Adrenal gland (tissue), 12 donors: ENCODE data around the gene ATP5MG. TPM values are rescaled to one million over a fixed set of nuclear protein-coding genes. Genes with fewer than 3 reads are reported as not detected.
"Not testable (repeated sequence)": the region's sequence is repeated elsewhere in the genome, so short reads cannot be mapped to it uniquely, and the experiment has no call there.

Source experiments
- DNase-seq, 7 donors: peaks; one replicate each; pipeline ENCODE4 v3.0.0-alpha.2; 2019 to 2020
- H3K27ac ChIP-seq, 5 donors: fragments of 200-600 bp; sonication (generic) in 4 of 5; 1 replicate in 3 of 5; 2 replicates in 2 of 5; pipeline versions ENCODE4 v1.5.1 to v1.8.0; 2016 to 2020; ENCODE audit warnings: mild to moderate bottlenecking in 1 of 5
- H3K27me3 ChIP-seq: fragments of 200-600 bp; 2 replicates; pipeline ENCODE4 v1.8.0; 2021
- H3K36me3 ChIP-seq, 2 donors: fragments of 200-600 bp; replicated peaks in 1 of 2; 1 replicate in 1 of 2; 2 replicates in 1 of 2; pipeline versions ENCODE4 v1.5.1 to v1.8.0; 2018 to 2022
- H3K4me1 ChIP-seq, 2 donors: fragments of 200-600 bp; replicated peaks in 1 of 2; 1 replicate in 1 of 2; 2 replicates in 1 of 2; pipeline versions ENCODE4 v1.5.1 to v1.8.0; 2018 to 2021
- H3K4me3 ChIP-seq, 4 donors: fragments of 200-600 bp; sonication (generic) in 3 of 4; one replicate each; pipeline ENCODE4 v1.5.1; 2016 to 2018
- H3K9me3 ChIP-seq, 3 donors: fragments of 200-600 bp; sonication (generic) in 1 of 3; replicated peaks in 1 of 3; 1 replicate in 2 of 3; 2 replicates in 1 of 3; pipeline versions ENCODE4 v1.5.1 to v1.8.0; 2016 to 2021
- CTCF ChIP-seq, 6 experiments: fragments of 450-650 bp in 4 of 6; fragments of 200-600 bp in 2 of 6; sonication (generic) in 1 of 6; IDR thresholded peaks; 1 replicate in 5 of 6; 2 replicates in 1 of 6; pipeline versions ENCODE4 v1.5.1 to v1.8.0; 2016 to 2021; ENCODE audit warnings: antibody characterized with exemption in 6 of 6, mild to moderate bottlenecking in 2 of 6, moderate library complexity in 1 of 6
- POLR2A ChIP-seq, 2 donors: fragments of 450-650 bp; IDR thresholded peaks; one replicate each; pipeline ENCODE4 v1.6.1; 2017; ENCODE audit warnings: antibody characterized with exemption in 2 of 2, mild to moderate bottlenecking in 2 of 2, moderate library complexity in 1 of 2
- WGBS, 4 donors: extraction: QIAGEN DNeasy Blood & Tissue Kit in 2 of 4; methylation state at CpG; one replicate each; pipeline versions ENCODE4 v1.1.5 to v1.1.7; 2013 to 2017; 5-methylcytosine and 5-hydroxymethylcytosine counted together
- intact Hi-C, 2 donors: fragments of 100-400 bp; cut with DNase I; formaldehyde crosslinking; loops; one replicate each; pipeline versions ENCODE4 v1.14.1 to v1.15.0; 2022 to 2023
- polyA plus RNA-seq, 3 donors: library from polyadenylated mRNA; stranded (reverse); fragments of 200-250 nt in 2 of 3; fragments of 350-450 nt in 1 of 3; fragmentation: Illumina TruSeq in 1 of 3; extraction: RNeasy Lipid Tissue Mini Kit (QIAGEN cat#74804) in 1 of 3; gene quantifications; one replicate each; pipeline ENCODE4 v1.2.3, GENCODE V29; 2013 to 2014
- total RNA-seq, 9 donors: library from RNA; depleted of rRNA in 4 of 9; stranded (reverse); fragments of >200 nt in 4 of 9; fragments of 120-200 nt in 1 of 9; fragmentation: NEBNext Ultra II Directional in 1 of 9; extraction: Animal tissue kit (Norgen Biotek cat#: 25700) in 1 of 9; gene quantifications; one replicate each; pipeline versions ENCODE4 v1.1.0 to v1.2.4, GENCODE V29; 2013 to 2023
- donor health status: healthy with polysubstance abuse.
- donor health status: Bipolar disorder and iron deficiency.
- donor health status: DM: yes; HTN: yes; CAD: no.
- donor health status: DM: no; HTN: no; CAD: no.
- donor health status: DM: no; HTN: no; CAD: no.
- donor health status: DM: yes; HTN: yes; CAD: no.

Gene ATP5MG
- total and polyA plus RNA-seq, 12 donors = 51.8 to 857 (median 324) TPM

GRCh38 chr11:118401880-118402590 is 629 bp downstream of the ATP5MG start:
- peaks cover 15 to 41% of the 10 kb centered on the region in 2 donors for H3K4me1 ChIP-seq
- intact Hi-C loops = loop anchor here in 1 of 2 donors (5.0 kb wide), 1 partner anchor 35 kb away; the partner anchor contains the start of gene KMT2A
- H3K27ac ChIP-seq = peak overlapping the region; percentile 78 to 95 (median 90)
- peak overlapping the region; percentile 36 to 86 (median 66) for H3K4me3 ChIP-seq
- no peaks in the 10 kb centered on the region for H3K27me3 ChIP-seq
- WGBS, 4 donors = 1 to 2% (median 1%) methylated on average over 22 of the region's 22 CpGs
- peak in 3 of 7 donors; percentile 21 to 39 (median 38) for DNase-seq
- no peaks in the 10 kb centered on the region for H3K9me3 ChIP-seq
- H3K36me3 ChIP-seq = peaks cover 0 to 13% of the 10 kb centered on the region in 2 donors
- TF ChIP-seq POLR2A (IDR thresholded peaks at IDR 0.05) = peak in 1 of 2 donors; percentile 51
- no peak for TF ChIP-seq CTCF (IDR thresholded peaks at IDR 0.05)

- peak overlapping the region in 2 of 4 donors; percentile 65 to 86 for H3K4me3 ChIP-seq
- H3K36me3 ChIP-seq = peaks cover 0 to 18% of the 10 kb centered on the region in 2 donors
- H3K4me1 ChIP-seq = peaks cover 15 to 41% of the 10 kb centered on the region in 2 donors
- intact Hi-C loops = loop anchor here in 1 of 2 donors (5.0 kb wide), 1 partner anchor 35 kb away; the partner anchor contains the start of gene KMT2A
- not testable (repeated sequence) for H3K27me3 ChIP-seq, H3K9me3 ChIP-seq
- 74 to 80% (median 77%) methylated on average over 7 of the region's 7 CpGs for WGBS, 4 donors
- peak overlapping the region; percentile 78 to 95 (median 90) for H3K27ac ChIP-seq
- peak in 1 of 7 donors; percentile 25 for DNase-seq
These were observed 1.2 kb downstream of the ATP5MG start for GRCh38 chr11:118402594-118402993.

GRCh38 chr11:118406599-118407166 is 5.3 kb downstream of the ATP5MG start:
- WGBS, 4 donors = 58 to 68% (median 62%) methylated on average over 7 of the region's 7 CpGs
- Histone ChIP-seq H3K4me3 (no peak overlapping the region), H3K36me3 (peaks cover 0 to 41% of the 10 kb centered on the region in 2 donors), H3K9me3 (no peaks in the 10 kb centered on the region), H3K27ac (no peak overlapping the region), H3K27me3 (no peaks in the 10 kb centered on the region), H3K4me1 (peaks cover 15 to 31% of the 10 kb centered on the region in 2 donors)
- intact Hi-C loops = no loop called here
- DNase-seq = peak in 1 of 7 donors; percentile 23
- no peak for TF ChIP-seq CTCF (IDR thresholded peaks at IDR 0.05)
- TF ChIP-seq POLR2A (IDR thresholded peaks at IDR 0.05) = no peak

GRCh38 chr11:118410055-118410745 is 8.8 kb downstream of the ATP5MG start:
- Histone ChIP-seq H3K4me1 (peaks cover 0 to 2% of the 10 kb centered on the region in 2 donors), H3K4me3 (no peak overlapping the region), H3K27me3 (no peaks in the 10 kb centered on the region), H3K36me3 (peaks cover 0 to 47% of the 10 kb centered on the region in 2 donors), H3K9me3 (no peaks in the 10 kb centered on the region), H3K27ac (no peak overlapping the region)
- 81 to 89% (median 86%) methylated on average over 7 of the region's 7 CpGs for WGBS, 4 donors
- TF ChIP-seq CTCF (IDR thresholded peaks at IDR 0.05) (no peak), POLR2A (IDR thresholded peaks at IDR 0.05) (no peak)
- DNase-seq = no peak
- intact Hi-C loops = no loop called here
